Hepatocyte (in vitro differentiated cells): ENCODE results near the gene MBLAC1.

Experiments used
- CTCF ChIP-seq: fragments of 200-600 bp; sonication (generic); IDR thresholded peaks from 2 replicates; pipeline ENCODE4 v1.5.1; 2016; ENCODE audit warnings: antibody characterized with exemption, mild to moderate bottlenecking; ENCODE audit not compliant: poor library complexity
- EZH2phosphoT487 ChIP-seq: fragments of 200-600 bp; sonication (generic); IDR thresholded peaks from one replicate; pipeline ENCODE4 v1.6.1; 2018; ENCODE audit warnings: antibody characterized with exemption, mild to moderate bottlenecking, low read depth, moderate library complexity; ENCODE audit not compliant: unreplicated experiment, severe bottlenecking

- TF ChIP-seq CTCF (no peak), EZH2phosphoT487 (no peak)
These were observed 45.1 kb downstream of the MBLAC1 start for GRCh38 chr7:100171840-100172239.
